ENCODE results near the gene AKT3.

GRCh38 chr1:243596431-243597062 lies 253.5 kb downstream of the AKT3 start:
- TF ChIP-seq POLR2A (IDR thresholded peaks at IDR 0.05) = no peak
- no peak for TF ChIP-seq CTCF (IDR thresholded peaks at IDR 0.05)
- no peak for TF ChIP-seq EP300 (IDR thresholded peaks at IDR 0.05)

All from sigmoid colon (tissue), 4 donors.